SK-N-MC (cell line): ENCODE results near the gene TAF11L10.

Source experiments
- EZH2 ChIP-seq: fragments of 200-600 bp; sonication (generic); IDR thresholded peaks from one replicate; pipeline ENCODE4 v1.6.1; 2017; ENCODE audit warnings: antibody characterized with exemption
- POLR2AphosphoS5 ChIP-seq: IDR thresholded peaks from 2 replicates; pipeline ENCODE4 v1.6.1; 2012; ENCODE audit warnings: mild to moderate bottlenecking, low read depth, low read length, borderline replicate concordance

DNA sequence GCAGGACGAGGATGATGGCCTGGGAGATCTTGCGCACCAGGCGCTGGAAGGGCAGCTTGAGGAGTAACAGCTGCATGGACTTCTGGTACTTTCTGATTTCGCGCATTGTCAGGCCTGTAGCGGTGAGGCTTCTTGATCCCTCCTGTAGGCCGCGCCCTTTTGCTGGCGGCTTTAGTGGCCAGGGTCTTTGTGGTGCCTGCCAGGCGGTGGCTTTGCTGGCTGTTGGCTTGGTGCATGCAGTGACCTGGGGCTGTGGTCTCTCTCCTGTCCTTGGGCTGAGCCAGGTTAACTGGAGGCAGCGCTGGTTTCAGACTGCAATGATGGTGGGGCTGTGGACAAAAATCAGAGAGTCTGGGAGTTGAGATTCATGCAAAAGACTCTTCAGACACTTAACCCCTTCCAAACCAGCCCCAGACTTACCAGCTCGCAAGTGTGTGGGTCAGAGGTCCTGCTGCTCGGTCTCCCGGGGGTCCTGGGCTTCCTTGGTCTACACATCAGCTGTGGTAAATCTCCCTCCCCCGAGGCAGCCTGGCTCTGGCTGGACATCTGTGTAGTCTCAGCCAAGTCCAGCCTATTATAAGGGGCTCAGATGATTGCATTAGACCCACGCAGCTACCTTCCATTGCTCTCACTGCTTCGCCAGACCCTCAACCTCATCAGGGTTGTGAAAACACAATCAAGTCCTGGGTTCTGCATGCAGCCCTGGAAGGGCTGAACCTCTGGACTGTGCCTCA, 17.4 kb upstream of the TAF11L10 start:
- TF ChIP-seq POLR2AphosphoS5, result no peak
- no peak for TF ChIP-seq EZH2
